Endothelial cell of umbilical vein (primary cell): ENCODE measurements around the gene LEMD3. TPM values are rescaled to one million over a fixed set of nuclear protein-coding genes. Genes with fewer than 3 reads are reported as not detected.

ENCODE experiments used
- BruUV-seq: library from RNA; stranded (reverse); fragments of 400-500 nt; replicated peaks from 2 replicates; lab custom pipeline; 2021; lab: Mats Ljungman, UMichigan
- CTCF ChIA-PET: fragments of 300-600, 350-600 bp; sonication (Branson Sonifier 250); formaldehyde crosslinking; loops from one replicate; lab custom pipeline; 2021; ENCODE audit warnings: antibody characterized with exemption, inconsistent platforms; lab: Charles Lee
- POLR2A ChIA-PET: fragments of 300-600, 350-600 bp; sonication (Branson Sonifier 250); formaldehyde crosslinking; loops from one replicate; lab custom pipeline; 2021; ENCODE audit warnings: antibody characterized with exemption, inconsistent platforms; lab: Charles Lee
- DNase-seq: peaks from one replicate; pipeline ENCODE4 v3.0.0-alpha.2; 2011; ENCODE audit warnings: low read depth, low spot score
- FAIRE-seq: peaks from 2 replicates; lab custom pipeline; 2011; peaks lifted over from hg19 to GRCh38; lab: Jason Lieb, UNC
- H2AFZ ChIP-seq: 2 replicates; pipeline ENCODE4 v1.6.0; 2012; ENCODE audit warnings: low read depth, low read length, control low read depth, inconsistent platforms
- H3K27ac ChIP-seq: 2 replicates; pipeline ENCODE4 v1.5.1; 2011; ENCODE audit warnings: low read depth, mild to moderate bottlenecking, control low read depth, low read length, moderate library complexity; ENCODE audit not compliant: insufficient read depth
- H3K27me3 ChIP-seq, 2 experiments: 2 replicates each; pipeline versions ENCODE4 v1.6.0 to v1.6.1; 2011; ENCODE audit warnings: low read length in 2 of 2, mixed read lengths in 1 of 2; ENCODE audit not compliant: control insufficient read depth in 2 of 2, insufficient read depth in 2 of 2
- H3K36me3 ChIP-seq, 2 experiments: 2 replicates in 1 of 2; 3 replicates in 1 of 2; pipeline ENCODE4 v1.5.1; 2011; ENCODE audit warnings: low read length in 2 of 2, mild to moderate bottlenecking in 1 of 2, moderate library complexity in 1 of 2; ENCODE audit not compliant: control insufficient read depth in 2 of 2, insufficient read depth in 2 of 2; ENCODE audit errors: extremely low read depth in 1 of 2
- H3K4me1 ChIP-seq: 3 replicates; pipeline ENCODE4 v1.5.1; 2011; ENCODE audit warnings: mild to moderate bottlenecking, low read length; ENCODE audit not compliant: control insufficient read depth, insufficient read depth; ENCODE audit errors: extremely low read depth
- H3K4me2 ChIP-seq: 2 replicates; pipeline ENCODE4 v1.6.1; 2011; ENCODE audit warnings: low read length, control low read depth, mixed read lengths; ENCODE audit not compliant: insufficient read depth
- H3K4me3 ChIP-seq, 3 experiments: fragments of 200-600 bp in 1 of 3; sonication (generic), shearing (Covaris generic) in 1 of 3; replicated peaks in 1 of 3; 2 replicates each; pipeline ENCODE4 v1.5.1; 2011 to 2016; ENCODE audit warnings: control low read depth in 3 of 3, low read length in 3 of 3, mild to moderate bottlenecking in 2 of 3, inconsistent platforms in 1 of 3, low read depth in 1 of 3, moderate library complexity in 1 of 3; ENCODE audit not compliant: insufficient read depth in 1 of 3
- H3K79me2 ChIP-seq: 2 replicates; pipeline ENCODE4 v1.6.0; 2012; ENCODE audit warnings: low read length, inconsistent platforms; ENCODE audit not compliant: control insufficient read depth, insufficient read depth
- H3K9ac ChIP-seq: replicated peaks from 2 replicates; pipeline ENCODE3; 2011; ENCODE audit warnings: low read length, control low read depth; ENCODE audit not compliant: insufficient read depth; ENCODE audit errors: extremely low read depth
- H3K9me1 ChIP-seq: replicated peaks from 3 replicates; pipeline ENCODE4 v1.6.0; 2011; ENCODE audit warnings: mild to moderate bottlenecking, low read length; ENCODE audit not compliant: control insufficient read depth, insufficient read depth; ENCODE audit errors: extremely low read depth
- H3K9me3 ChIP-seq: replicated peaks from 2 replicates; pipeline ENCODE4 v1.5.1; 2012; ENCODE audit warnings: low read length, inconsistent platforms; ENCODE audit not compliant: control insufficient read depth, insufficient read depth
- H4K20me1 ChIP-seq: replicated peaks from 2 replicates; pipeline ENCODE3; 2011; ENCODE audit warnings: mild to moderate bottlenecking, low read length; ENCODE audit not compliant: control insufficient read depth, insufficient read depth; ENCODE audit errors: extremely low read depth
- CTCF ChIP-seq, 2 donors: IDR thresholded peaks; 1 replicate in 1 of 2; 2 replicates in 1 of 2; pipeline ENCODE4 v1.5.1; 2011; ENCODE audit warnings: low read length in 2 of 2, mild to moderate bottlenecking in 2 of 2, moderate library complexity in 2 of 2, control low read depth in 1 of 2, inconsistent platforms in 1 of 2, low read depth in 1 of 2; ENCODE audit not compliant: insufficient read depth in 1 of 2; ENCODE audit errors: extremely low read depth in 1 of 2
- EZH2 ChIP-seq: IDR thresholded peaks from 2 replicates; pipeline ENCODE4 v1.6.1; 2012; ENCODE audit warnings: borderline replicate concordance, low read depth, mild to moderate bottlenecking, moderate library complexity, low read length, inconsistent platforms; ENCODE audit not compliant: severe bottlenecking
- FOS ChIP-seq: IDR thresholded peaks from 2 replicates; pipeline ENCODE4 v1.6.1; 2011; ENCODE audit warnings: mild to moderate bottlenecking, low read length, moderate library complexity, borderline replicate concordance; ENCODE audit not compliant: insufficient read depth
- GATA2 ChIP-seq: IDR thresholded peaks from 2 replicates; pipeline ENCODE4 v1.7.0; 2011; ENCODE audit warnings: low read depth, mild to moderate bottlenecking, moderate library complexity, mixed read lengths, low read length; ENCODE audit not compliant: insufficient read length, insufficient read depth
- JUN ChIP-seq: IDR thresholded peaks from 2 replicates; pipeline ENCODE4 v1.6.1; 2011; ENCODE audit warnings: borderline replicate concordance, low read depth; ENCODE audit not compliant: insufficient read length, insufficient read depth
- MAX ChIP-seq: IDR thresholded peaks from 2 replicates; pipeline ENCODE4 v1.6.1; 2011; ENCODE audit not compliant: insufficient read depth, insufficient read length
- MYC ChIP-seq: IDR thresholded peaks from one replicate; pipeline ENCODE4 v1.6.1; 2011; ENCODE audit warnings: mild to moderate bottlenecking, low read depth, low read length
- POLR2A ChIP-seq: IDR thresholded peaks from 2 replicates; pipeline ENCODE4 v1.6.1; 2012; ENCODE audit warnings: low read depth, mild to moderate bottlenecking, control low read depth, low read length
- POLR2AphosphoS5 ChIP-seq: IDR thresholded peaks from 2 replicates; pipeline ENCODE4 v1.6.1; 2012; ENCODE audit warnings: low read depth, mild to moderate bottlenecking, control low read depth, low read length, moderate library complexity; ENCODE audit not compliant: insufficient read depth
- dilution Hi-C: fragments of 300-500 bp; cut with MboI; formaldehyde crosslinking; loops from one replicate; pipeline ENCODE4 v1.15.0; 2019; ENCODE audit warnings: low sequenced_read_pairs; ENCODE audit not compliant: extremely low pct_ligation_motif_present
- intact Hi-C: fragments of 100-400 bp; cut with micrococcal nuclease; formaldehyde crosslinking; loops from one replicate; pipeline ENCODE4 v1.10.0; 2022
- polyA plus RNA-seq, 4 experiments: library from polyadenylated mRNA; depleted of rRNA in 3 of 4; stranded (reverse) in 3 of 4; unstranded in 1 of 4; fragments of >200 nt; gene quantifications; 2 replicates each; pipeline versions ENCODE4 v1.2.1 to v1.2.3, GENCODE V29; 2011 to 2012; ENCODE audit warnings: missing spikeins in 1 of 4
- total RNA-seq: library from RNA; stranded (reverse); gene quantifications from 2 replicates; pipeline ENCODE4 v1.2.3, GENCODE V29; 2021

Gene LEMD3
- total and polyA plus RNA-seq, 2 donors (not counting 3 experiments of a cell fraction or from before 2014, with no cell fraction given) = 7.4 to 24.2 TPM

- ChIA-PET POLR2A (no interaction called here), CTCF (interaction anchor here (1.0 to 1.5 kb wide), 6 partner anchors 10 to 330 kb away, joined by 3 to 8 read pairs (median 4); no protein-coding TSS in a partner anchor)
- Histone ChIP-seq H4K20me1 (no peaks in the 10 kb centered on the region), H3K9me3 (no peaks in the 10 kb centered on the region), H3K27ac (no peak overlapping the region), H3K36me3 (no peaks in the 10 kb centered on the region), H3K4me2 (no peak overlapping the region), H3K9ac (no peak overlapping the region), H3K79me2 (no peaks in the 10 kb centered on the region), H3K4me1 (peaks cover 2% of the 10 kb centered on the region), H2AFZ (no peak overlapping the region), H3K9me1 (no peaks in the 10 kb centered on the region), H3K4me3 (no peak overlapping the region), H3K27me3 (peaks cover 24 to 50% of the 10 kb centered on the region in 2 experiments)
- intact Hi-C loops = no loop called here
- no peak for DNase-seq
- no TSS peak for BruUV-seq
- no peak for TF ChIP-seq GATA2
- TF ChIP-seq EZH2 = no peak
- TF ChIP-seq MAX = no peak
- no peak for TF ChIP-seq POLR2A
- no peak for TF ChIP-seq MYC
- no peak for TF ChIP-seq FOS
- no peak for TF ChIP-seq JUN
- TF ChIP-seq CTCF (IDR thresholded peaks at IDR 0.05; ENCODE audit: extremely low read depth in 1 of 2, insufficient read depth in 1 of 2, low read depth in 1 of 2, low read length in 2 of 2) = no peak
- TF ChIP-seq POLR2AphosphoS5 = no peak
- dilution Hi-C loops = no loop called here
- FAIRE-seq = no peak
Observed at GRCh38 chr12:65125975-65126374, 43.4 kb upstream of the LEMD3 start.
